Ureter (tissue), 1 donor: ENCODE results near the gene FYCO1. TPM values are rescaled to one million over a fixed set of nuclear protein-coding genes. Genes with fewer than 3 reads are reported as not detected.
"Not testable (repeated sequence)": the region's sequence is repeated elsewhere in the genome, so short reads cannot be mapped to it uniquely, and the experiment has no call there.

Experiments used
- DNase-seq: peaks from one replicate; pipeline ENCODE4 v3.0.0-alpha.2; 2020; ENCODE audit warnings: low spot score
- total RNA-seq: library from RNA; stranded (reverse); gene quantifications from one replicate; pipeline ENCODE4 v1.2.4, GENCODE V29; 2023
- donor health status: DM: yes; HTN: yes; CAD: no.

The FYCO1 gene
- total RNA-seq, 1 donor from 2014 or later: 62.0 TPM

DNA sequence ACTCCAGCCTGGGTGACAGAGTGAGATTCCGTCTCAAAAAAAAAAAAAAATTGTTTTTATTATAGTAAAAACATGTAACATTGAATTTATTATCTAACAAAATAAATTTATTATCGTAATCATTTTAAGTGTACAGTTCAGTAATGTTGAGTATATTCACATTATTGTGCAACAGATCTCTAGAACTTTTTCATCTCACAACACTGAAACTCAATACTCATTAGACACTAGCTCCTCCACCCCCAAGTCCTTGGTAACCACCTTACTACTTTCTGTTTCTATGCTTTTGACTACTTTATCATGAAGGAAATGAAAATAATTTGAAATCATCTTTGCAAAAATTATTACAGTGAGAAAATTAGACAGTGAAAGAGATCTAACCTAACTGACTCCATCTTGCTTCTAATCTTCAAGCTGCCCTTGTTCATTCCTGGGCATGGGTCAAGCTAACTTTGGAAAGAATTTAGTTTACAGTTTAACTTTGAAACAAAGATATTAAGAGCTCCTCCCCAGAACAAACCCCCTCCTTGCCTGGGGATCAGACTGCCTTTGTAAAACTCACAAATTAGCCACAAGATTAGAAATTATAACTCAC lies 15.0 kb upstream of the FYCO1 start:
- no peak for DNase-seq

DNA sequence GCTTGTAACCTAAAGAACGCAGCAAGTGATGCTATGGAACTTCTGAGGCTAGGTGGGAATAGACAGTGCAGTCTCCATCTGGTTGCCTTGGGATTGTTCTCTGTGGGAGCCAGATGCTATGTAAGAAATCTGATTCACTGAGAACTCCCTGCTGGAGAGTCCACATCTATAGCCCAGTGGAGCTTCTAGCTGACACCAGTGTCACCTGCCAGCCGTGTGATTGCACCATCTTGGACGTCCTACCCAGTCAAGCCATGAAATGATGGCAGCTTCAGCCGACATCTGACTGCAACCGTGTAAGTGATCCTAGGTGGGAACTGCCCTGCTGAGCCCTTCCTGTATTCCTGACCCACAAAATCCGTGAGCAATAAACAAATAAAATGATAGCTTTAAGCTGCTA lies 12.4 kb upstream of the FYCO1 start:
- no peak for DNase-seq

DNA sequence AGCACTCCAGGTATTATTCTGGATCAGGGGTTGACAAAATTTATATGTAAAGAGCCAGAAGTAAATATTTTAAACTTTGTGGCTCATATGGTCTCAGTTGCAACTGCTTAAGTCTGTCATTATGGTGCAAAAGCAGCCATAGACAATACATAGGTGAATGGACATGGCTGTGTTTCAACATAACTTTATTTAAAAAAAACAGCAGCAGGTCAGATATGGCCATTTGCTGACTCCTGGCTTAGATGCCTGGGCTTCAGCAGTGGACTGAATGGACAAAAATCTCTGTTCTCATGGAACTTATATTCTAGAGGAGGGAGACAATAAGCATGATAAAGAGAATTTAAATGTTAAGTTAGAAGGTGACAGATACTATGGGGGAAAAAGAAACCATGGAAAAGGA lies 11.7 kb upstream of the FYCO1 start:
- no peak for DNase-seq

DNA sequence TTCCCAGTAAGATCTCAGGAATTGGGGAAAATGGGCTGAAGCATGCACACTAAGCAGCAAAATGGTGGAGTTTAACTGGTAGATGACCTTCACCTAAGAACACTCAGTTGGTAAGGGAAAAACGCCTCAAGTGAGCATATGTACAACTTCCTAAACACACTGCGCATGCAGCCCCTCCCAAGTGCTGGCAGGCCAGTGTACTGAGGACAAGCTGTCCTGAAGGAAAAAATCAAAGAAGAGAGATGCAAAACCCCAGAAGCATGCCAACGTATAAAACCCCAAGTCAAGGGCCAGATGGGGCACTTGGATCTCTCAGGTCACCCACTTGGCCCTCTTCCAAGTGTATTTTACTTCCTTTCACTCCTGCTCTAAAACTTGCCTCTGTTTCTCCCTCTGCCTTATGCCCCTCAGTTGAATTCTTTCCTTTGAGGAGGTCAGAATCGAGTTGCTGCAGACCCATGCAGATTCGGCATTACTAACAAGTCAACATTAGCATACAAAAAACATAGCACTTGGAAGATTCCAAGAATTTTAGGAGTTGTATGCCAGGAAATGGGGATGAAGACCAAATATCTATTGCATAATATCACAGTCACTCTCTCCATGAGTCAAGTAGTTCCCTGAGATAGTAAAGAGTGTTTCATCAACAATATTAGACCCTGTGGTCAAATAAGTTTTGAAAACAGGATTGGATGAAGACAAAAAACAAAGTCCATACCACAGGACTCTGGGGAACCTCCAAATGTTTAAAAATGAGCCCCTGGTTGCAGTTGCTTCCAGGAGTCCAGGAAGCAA lies 10.8 kb upstream of the FYCO1 start:
- DNase-seq: no peak

DNA sequence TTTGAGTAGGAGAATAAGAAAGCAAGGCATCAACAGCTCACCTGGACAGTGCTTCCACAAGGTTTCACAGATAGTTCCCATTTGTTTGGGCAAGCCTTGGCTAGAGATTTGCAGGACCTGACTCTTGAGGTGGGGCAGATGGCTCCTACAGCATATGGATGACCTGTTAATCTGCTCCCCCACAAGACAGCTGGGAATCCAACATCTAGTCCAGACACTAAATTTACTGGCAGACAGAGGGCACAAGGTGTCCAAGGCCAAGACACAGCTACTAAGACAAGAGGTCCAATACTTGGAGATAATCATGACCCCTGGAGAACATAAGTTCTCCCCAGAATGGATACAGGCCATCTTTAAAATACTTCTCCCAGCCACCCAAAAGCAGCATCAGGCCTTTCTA lies 8.1 kb upstream of the FYCO1 start:
- not testable (repeated sequence) for DNase-seq

DNA sequence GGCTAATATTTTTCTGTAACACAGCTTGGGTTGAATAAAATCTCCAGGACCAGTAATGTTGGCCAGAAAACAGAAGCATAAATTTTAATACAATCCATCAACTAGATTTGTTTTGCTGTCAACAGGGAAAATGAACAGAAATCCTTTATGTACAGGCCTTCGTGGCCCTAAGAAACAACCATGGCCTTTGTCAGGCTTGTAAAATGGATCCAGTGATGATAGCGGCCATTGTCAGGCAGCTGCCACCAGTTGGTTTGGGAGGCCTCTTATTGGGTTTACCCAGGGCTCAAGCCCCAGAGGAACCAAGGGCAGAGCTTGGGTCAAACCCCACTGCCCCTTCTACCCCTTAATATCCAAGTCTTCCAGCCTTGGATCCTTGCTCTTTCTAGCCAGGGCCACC lies 5.6 kb upstream of the FYCO1 start:
- DNase-seq: no peak

DNA sequence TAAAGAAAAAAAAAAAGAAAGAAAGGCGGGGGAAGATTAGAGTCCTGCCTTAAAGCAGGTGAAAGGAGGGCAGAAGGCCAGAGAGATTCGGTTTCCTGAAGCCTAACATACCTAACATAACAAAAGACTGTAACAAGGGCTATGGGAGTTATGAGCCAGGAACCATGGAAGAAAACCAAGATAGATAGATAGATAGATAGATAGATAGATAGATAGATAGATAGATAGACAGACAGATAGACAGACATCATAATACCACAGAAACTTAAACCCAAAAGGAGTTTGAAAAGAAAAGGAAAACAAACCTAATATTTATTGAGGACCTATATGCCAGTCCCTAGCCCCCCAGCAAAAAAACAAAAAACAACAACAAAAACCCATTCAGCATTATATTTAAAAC lies 2.3 kb upstream of the FYCO1 start:
- no peak for DNase-seq

DNA sequence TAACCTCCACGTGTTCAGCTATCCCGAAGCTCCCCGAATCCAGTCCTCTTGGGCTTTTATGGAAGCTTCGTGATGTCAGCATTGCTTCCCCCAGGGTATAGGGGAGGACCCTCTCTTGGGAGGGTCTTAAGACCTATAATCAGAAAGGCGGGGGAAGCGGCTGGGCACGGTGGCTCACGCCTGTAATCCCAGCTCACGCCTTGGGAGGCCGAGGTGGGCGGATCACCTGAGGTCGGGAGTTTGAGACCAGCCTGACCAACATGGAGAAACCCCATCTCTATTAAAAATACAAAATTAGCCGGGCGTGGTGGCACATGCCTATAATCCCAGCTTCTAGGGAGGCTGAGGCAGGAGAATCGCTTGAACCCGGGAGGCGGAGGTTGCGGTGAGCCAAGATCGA lies 1.9 kb upstream of the FYCO1 start:
- DNase-seq: not testable (repeated sequence)

DNA sequence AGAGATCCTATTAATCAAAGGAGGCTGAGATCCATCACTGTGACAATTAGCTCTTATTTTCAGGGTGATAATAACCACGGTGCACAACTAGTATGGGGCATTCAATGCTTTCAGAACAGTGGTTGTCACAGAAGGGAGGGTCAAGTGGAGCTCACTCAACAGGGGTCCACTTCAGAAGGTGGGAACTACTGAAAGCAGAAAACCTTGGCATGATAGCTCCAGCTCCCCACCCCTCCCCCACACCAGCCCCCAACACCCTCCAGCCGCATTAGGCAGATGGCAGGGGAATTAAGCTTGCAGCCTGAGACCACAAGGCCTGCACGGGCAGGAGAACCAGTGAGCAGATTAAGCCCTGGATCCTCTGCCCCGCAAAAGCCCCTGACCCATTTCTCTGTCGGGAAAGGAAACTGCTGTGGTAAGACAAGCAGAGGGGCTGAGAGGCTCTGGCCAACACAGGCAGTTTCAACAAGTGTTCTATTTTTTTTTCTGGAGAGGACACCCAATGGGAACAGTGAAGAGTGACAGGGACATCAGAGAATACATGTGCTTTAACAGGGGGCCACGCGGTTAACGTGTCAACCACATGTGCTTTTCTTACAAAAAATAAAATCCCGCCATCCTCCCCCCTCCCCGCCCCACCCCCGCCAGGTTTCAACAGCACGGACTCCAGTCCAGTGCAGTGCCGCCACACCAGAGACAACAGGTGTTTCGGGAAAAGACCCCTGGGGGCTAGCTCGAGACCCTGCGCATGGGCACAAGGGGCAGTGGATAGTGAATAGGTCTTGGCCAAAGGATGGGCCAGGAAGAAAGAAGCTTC lies 997 bp downstream of the FYCO1 start:
- DNase-seq: no peak

DNA sequence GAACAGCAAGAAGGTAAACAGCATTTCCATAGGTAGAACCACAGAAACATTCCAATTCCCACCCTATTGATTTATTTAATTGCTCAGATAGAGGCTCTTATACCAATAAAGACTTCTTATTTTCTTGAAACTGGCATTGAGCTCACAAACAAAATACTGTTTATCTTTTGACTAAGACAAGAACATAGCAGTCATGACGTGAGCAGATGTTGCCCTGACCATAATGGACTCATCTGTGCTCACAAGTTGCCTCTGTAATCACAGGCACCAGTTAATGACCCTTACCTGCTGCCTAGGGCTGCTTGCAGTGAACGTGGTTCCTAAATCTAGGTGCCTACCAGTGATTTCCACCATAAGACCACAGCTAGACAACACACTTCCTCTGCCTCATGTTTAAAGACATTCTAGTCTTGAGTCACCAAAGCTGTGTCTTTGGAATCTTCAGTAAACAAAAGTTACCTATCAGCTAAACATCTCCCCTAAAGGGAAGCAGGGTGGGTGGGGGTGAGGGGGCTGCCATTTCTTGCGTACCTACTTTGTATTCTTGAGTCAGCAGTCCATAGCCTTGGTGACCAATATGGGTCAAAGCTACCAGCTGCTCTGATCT lies 2.1 kb downstream of the FYCO1 start:
- no peak for DNase-seq

DNA sequence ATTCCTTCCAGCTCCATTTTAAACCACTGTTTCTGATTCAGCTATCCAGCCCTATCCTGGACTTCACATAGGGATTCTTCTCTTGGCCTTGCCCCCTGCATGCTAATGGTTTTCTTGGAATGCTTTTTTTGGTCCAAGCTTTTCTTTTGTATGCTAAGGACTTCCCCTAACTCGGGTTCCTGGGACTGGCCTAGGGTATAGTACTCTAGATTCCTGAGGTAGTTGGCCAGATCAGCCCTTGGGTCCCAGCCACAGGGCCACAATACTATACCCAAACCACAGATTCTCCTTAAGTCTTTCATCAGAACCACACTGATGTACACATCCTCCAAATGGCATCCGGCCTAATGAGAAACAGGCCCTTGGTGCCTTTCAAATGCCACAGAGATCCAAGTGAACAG lies 2.8 kb downstream of the FYCO1 start:
- no peak for DNase-seq

DNA sequence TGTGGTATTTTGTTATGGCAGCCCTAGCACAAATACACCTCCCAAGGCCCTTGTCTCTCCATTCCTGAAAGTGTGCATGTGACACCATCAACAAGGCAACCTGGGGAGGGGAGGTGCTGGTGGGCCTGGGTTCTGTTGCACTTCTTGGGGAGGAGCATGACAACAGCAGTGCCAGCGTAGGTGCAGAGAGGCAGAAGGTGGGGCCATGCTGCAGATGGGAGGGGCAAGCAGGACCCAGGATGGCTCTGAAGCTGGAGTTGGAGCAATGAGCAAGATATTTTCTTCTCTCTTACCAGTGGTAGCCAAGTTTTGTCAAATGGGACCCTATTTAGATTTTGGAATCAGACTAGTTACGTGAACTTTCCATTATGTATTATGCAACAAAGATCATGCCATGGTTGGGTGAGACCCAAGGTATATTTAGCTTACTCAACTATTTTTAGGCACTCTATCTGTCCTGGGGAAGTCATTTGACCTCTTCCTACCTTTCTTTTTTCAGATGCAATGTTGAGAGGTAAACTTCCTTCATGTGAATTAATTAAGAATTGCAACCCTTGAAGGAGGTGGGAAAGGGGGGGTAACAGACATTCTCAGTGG lies 3.4 kb downstream of the FYCO1 start:
- no peak for DNase-seq

DNA sequence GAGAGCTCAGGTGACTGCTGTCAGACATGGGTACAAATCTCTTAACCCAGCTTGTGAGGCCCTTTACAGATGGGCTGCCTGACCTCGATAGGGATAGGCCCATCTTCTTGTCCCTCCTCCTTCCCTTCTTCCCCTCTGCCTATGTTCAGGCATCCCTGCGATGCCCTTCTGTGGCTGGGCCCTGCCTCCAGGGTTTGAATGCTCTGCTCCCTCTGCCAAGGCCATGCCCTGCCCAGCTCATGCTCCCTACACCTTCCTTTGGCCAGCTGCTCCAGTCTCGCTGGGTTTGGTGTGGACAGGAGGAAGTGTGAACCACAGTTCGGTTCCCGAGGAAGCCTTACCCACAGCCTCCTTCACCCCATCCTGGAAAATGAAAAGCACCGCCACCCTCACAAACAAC lies 4.3 kb downstream of the FYCO1 start:
- no peak for DNase-seq

DNA sequence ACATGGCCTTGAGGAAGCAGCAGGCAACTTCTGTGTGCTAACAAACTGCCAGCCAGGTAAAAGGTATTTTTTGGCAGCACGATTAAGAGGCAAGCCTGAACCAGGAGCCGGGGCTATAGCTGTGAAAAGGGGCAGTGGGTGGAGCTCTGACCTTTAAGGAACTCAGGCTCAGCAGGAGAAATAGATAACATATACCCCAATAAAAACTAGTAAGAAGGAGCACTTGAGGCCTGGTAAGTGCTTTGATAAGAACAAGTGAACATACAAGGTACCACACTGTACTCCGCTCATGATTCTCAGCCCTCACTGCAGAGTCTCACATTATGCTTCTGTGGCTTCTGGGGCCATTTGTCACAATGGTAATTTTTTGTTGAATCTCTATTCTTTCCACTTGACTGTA lies 5.4 kb downstream of the FYCO1 start:
- no peak for DNase-seq

DNA sequence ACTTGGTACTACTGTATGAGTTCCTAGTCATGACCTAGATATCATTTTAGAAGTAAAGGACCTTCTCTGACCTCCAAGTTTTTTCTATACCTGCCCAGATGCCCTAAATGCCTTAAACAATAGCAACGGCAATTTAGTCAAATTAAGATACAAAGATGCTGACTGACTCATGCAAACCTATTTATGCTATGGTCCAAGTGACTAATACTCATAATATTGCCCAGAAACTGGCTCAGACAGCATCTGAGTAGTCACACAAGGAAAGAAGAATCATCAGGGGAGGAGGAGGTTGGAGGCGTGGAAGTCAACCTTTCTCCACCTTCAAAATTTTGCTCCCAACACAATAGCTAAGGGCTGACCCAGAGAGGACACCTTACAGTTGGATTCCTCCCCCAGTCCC lies 6.8 kb downstream of the FYCO1 start:
- no peak for DNase-seq

DNA sequence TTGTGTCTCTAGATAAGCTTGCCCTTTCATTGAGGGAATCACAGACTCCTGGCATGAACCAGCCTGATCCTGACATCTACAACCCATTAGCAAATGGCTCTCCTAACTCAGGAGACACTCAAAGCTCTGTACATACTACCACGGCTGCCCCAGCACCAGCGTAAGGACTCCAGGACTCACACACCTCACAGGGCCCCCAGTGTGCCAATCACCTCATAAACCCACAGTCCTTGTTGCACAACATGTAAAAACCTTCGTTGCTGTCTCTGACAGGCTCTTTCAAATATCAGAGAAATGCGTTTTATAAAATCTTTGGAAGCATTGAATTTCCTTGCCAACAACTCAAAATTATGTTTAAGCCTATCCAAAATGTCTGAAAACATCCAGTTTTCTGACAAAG lies 7.3 kb downstream of the FYCO1 start:
- DNase-seq: no peak

DNA sequence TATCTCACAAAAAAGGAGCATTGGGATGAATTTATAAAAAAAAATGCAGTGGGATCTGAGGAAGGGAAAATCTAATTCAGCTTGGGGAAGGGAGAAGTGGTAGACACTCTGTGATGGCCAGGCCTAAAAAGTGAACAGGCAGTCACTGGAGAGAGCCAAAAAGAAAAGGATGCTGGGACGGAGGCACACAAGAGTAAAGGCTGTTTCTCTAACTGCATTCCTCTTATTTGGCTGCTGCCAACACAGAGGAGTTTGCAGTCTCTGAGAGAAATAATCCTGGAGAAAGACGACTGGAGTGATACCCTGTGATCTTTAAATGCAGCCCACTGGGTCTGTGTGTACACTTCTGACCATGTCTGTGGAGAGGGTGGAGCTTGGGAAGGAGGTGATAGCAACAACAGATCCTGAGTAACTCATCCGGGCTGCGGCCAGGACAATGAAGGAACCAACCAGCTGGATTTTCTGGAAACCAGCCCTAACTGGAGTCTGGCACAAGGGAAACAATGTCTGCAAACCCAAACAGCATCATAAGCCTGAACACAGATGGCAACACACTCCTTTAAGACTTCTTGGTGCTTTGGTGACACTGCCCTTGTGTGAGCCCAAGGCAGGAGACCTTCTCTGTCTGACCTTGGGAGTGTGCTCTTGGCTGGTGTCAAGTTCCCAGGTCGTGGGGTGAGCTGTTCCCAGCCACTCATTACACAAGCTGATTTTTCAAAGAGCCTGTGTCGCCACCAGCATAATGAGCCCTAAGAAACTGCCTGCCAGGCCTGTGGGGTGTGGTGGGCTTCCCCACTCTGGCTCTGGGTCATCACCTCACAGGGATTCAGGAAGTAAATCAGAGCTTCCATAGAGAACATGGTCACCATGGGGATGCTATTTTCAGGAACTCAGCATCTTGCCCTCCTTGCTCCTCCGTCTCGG lies 8.0 kb downstream of the FYCO1 start:
- DNase-seq: no peak

DNA sequence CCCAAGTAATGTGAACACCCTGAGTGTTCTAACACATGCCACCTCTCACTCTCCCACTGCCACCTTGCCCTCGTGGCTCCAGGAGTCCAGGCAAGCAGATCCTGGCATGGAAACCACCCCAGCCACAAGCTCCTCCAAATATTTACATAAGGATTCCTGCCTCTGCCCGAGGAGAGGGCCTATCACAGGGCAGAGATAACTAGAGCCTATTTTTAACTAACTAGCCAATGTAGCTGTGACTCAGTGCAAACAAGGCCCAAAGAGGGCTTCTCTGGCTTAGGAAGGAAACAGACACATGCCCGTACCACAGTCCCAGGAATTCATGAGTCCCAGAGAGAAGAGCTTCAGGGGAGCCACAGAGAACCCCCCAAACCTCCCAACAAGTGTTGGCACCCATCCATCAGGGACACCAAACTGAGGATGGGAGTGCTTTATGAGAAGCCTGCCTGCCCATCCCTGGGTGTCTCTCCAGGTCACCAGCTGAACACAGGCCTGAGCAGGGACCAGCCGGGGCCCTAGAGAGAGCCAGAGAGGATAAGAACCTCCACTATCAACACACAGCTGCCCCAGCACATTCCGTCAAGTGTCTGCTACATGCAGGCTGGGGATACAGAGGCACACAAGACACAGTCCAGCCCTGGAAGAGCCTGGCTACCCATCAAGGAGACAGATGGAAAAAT lies 9.2 kb downstream of the FYCO1 start:
- DNase-seq: no peak

DNA sequence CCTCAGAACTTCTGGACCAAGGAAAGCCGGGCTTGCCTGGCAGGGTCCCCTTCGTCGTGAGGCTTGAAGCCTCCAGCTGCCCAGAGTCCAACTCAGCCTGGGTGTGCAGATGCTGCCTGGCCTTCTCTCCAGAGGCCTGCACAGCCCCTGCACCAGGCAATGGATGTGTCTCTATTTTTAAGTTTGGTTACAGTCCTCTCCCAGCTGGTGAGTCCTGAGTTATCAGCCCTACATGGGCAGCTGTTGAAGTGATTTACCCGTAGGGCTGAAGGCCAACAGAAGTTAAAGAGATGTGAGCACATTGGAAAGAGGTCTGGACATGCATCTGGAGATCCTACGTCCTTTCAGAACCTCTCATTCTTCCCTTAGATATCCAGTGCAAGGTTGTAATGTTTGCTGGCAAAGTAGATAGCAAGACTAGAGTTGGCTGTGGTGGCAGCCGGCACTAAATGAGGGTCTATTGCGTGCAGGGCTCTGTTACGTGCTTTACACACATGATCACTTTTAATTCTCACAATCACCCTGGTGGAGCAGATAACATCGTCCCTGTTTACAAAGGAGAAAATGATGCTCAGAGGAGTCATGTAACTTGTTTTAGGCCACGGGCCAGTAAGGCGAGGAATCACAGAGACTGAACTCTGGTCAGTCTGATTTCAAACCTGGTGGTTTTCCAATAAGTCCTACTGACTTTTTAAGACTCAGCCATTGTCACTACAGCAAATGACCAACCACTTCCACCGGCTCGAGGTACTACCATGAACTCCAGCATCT lies 9.9 kb downstream of the FYCO1 start:
- DNase-seq: no peak
